LNCAP (cell line): Measurements from ENCODE around the gene SIRPA.

Experiments used
- TF ChIP-seq, protein P1 (sequence below): fragments of 450-650 bp; IDR thresholded peaks from 2 replicates; pipeline ENCODE4 v1.5.1; 2017; ENCODE audit warnings: mild to moderate bottlenecking

SIRPA gene

DNA sequence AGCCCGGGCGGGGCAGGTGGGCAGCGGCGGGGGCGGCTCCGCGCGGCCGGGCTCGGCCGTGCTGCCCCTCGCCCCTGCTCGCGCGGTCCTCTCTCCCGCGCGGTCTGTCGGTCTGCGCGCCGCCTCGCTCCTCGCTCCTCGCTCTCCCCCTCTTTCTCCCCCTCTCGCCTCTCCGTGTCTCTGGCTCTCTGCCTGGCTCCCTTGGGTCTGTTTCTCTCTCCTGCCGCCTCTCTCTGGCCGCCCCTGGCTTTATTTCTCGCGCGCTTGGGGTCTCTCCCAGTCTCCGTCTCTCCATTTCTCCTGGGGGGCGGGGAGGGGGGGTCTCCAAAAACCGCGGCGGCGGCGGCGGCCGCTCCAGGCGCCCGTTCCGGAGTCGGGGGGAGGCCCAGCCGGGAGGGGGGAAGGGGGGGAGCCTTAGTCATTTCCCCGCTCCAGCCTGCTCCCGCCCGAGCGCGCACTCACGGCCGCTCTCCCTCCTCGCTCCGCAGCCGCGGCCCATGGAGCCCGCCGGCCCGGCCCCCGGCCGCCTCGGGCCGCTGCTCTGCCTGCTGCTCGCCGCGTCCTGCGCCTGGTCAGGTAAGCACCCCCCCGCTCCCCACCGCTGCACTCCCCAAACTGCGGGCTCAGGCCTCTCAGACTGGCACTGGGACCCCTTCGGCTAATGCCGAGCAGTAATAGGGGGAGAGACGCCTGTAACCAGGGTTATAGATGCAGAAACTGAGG is at the start of gene SIRPA:
SIRPA (plus strand) TSS at position 457 of the 723 bp plus-strand sequence; CDS start at position 498, 41 bp downstream.
- TF ChIP-seq, protein P1, sequence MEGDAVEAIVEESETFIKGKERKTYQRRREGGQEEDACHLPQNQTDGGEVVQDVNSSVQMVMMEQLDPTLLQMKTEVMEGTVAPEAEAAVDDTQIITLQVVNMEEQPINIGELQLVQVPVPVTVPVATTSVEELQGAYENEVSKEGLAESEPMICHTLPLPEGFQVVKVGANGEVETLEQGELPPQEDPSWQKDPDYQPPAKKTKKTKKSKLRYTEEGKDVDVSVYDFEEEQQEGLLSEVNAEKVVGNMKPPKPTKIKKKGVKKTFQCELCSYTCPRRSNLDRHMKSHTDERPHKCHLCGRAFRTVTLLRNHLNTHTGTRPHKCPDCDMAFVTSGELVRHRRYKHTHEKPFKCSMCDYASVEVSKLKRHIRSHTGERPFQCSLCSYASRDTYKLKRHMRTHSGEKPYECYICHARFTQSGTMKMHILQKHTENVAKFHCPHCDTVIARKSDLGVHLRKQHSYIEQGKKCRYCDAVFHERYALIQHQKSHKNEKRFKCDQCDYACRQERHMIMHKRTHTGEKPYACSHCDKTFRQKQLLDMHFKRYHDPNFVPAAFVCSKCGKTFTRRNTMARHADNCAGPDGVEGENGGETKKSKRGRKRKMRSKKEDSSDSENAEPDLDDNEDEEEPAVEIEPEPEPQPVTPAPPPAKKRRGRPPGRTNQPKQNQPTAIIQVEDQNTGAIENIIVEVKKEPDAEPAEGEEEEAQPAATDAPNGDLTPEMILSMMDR, result no peak

DNA sequence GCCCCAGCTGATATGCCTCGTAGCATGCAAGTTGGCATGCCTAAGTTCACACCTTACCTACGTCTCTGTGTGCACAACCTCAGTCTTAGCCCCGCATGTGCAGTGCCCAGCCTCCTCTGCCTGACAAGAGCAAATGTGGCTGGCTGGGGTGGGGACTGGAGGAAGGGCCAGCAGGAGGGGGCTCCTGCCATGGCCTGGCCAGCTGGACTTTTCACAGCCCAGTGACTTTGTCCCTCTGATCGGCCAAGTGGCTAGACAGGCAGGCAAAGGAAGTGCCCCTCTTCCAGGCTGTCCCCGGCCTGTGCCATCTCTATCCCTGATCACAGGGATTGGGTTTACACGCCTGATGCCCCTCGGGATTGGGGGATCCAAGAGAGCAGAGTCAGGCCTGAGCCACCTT is 49.5 kb upstream of the SIRPA start:
- TF ChIP-seq, protein P1, result no peak

DNA sequence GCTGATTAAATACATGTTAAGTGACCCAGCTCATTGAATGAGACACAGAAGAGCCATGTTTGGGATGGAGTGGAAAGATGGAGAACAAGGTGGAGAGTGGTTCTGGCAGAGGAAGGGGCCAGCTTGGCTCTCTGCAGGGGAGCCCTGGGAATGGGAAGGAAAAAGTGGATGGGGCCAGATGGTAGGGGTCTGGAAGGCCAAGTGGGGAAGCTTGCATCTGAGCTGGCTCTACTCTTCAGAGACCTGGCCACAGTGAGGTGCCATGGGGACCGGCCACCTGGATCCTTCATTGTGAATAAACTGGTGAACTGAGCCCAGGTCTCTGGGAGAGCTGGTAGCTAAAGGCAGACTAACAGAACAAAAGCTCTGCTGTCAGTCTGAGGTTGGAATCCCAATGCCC is 48.9 kb upstream of the SIRPA start:
- TF ChIP-seq, protein P1, result no peak

DNA sequence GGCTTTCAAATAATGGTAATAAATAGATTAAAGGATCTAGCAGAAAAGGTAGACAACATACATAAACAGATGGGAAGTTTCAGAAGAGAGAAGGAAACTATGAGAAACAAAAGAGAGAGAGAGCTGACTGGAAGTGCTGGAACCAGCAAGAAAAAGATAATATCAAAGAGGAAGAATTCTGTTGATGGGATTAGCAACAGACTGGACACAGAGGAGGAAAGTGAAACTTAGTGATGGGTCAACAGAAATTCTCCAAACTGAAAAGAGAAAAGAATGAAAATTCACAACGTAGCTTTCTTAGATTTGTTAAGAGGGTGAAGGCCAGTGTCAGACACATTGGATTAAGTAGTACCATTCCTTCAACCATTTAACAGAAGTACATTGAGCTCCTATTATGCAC is 48.3 kb upstream of the SIRPA start:
- TF ChIP-seq, protein P1, result no peak

DNA sequence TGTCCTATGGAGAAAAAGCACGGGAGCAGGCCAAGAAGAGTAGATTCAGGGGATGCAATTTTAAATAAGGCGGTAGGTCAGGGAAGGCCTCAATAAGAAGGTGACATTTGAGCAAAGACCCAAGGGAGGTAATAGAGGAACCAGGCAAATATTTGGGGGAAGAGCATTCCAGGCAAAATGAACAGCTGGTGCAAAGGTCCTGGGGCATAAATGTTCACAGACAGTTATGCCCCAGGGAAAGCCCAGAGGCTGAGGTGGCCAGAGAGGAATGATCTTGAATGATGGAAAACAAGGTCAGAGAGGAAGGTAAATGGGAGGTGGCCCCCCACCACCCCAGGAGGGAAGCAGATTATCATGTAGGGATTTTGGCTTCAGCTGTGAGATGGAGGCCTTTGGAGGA is 47.4 kb upstream of the SIRPA start:
- TF ChIP-seq, protein P1, result no peak

DNA sequence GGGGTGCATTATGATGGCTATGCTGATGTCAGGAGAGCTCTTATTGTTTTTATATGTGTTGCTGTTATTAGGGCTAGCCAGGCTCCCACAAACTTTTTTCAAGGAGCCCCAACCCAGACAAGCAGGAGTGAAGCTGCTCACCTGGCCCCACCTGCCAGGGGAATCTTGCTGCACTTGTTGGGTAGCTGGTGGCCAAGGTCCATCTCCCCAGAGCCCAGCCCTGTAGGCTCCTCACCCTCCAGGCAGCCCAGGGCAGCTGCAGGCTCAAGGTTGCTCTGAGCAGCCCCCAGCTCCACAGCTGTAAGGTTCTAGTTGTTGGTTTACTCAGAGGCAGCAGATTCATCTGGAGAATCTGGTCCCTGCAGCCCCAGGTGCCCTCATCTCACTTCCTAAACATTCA is 46.8 kb upstream of the SIRPA start:
- TF ChIP-seq, protein P1, result no peak

DNA sequence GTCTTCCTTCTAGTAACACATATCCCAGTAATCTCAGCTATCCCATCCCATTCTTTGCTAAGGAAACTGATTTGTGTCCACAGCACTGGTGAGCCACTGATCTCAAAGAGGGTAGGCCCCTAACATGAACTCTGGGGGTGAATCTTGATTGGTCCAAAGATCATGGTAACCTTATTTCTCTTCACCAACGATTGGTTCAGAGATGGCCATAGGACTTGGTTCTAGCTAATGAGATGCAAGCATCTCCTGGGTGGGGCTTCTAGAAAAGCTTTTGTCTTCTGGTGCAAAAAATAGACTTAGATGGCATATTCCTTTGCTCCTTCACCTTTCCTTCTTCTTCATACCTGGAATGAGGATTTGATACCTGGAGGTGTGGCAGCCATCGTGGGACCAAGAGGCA is 43.8 kb upstream of the SIRPA start:
- TF ChIP-seq, protein P1, result no peak

DNA sequence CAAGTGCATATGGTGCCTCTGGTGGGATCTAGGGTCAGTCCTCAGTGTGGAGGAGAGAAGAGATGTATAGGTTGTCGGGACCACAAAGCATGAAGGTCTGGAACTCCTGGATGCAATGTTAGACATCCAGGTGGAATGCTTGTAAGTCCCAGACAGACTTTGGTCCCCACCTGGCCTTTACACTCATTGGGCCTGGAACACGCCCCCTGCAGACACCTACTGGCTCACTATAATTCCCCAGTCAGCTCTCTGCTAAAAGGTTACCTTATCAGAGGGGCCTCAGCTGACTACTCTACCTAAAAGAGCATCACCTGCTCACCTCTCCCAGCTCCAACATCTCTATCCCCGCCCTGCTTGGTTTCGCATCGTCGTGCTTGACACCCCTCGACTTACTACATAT is 41.7 kb upstream of the SIRPA start:
- TF ChIP-seq, protein P1, result no peak
